Measurements from ENCODE around the gene LRRTM2. TPM values are rescaled to one million over a fixed set of nuclear protein-coding genes. Genes with fewer than 3 reads are reported as not detected.

Gene LRRTM2
- total and polyA plus RNA-seq, 2 donors = 0.23 to 0.57 TPM

DNA sequence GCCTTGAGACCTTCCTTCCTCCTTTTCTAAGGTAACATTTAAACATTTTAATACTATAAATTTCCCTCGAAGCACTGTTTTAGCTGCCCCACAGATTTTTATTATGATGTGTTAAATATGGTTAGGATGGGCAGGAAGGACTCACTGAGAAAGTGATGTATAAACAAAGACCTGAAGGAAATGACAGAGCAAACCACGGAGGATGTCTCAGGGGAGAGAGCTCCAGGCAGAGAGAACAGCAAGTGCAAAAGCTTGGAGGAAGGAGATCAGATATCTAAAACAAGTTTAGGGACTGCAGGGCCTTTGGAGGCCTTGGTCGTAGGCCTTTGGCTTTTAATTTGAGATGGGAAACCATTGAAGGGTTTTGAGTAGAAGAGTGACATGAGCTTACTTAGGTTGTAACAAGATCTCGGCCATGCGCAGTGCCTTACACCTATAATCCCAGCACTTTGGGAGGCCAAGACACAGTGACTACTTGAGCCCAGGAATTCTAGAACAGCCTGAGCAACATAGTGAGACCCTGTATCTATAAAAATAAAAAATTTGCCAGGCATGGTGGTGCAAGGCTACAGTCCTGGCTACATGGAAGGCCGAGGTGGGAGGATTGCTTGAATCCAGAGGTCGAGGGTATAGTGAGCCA lies 35.5 kb upstream of the LRRTM2 start:
- H3K27me3 ChIP-seq (ENCODE audit: control insufficient read depth in 2 of 2, insufficient read depth in 1 of 2, low read length in 1 of 2) = no peaks in the 10 kb centered on the region

DNA sequence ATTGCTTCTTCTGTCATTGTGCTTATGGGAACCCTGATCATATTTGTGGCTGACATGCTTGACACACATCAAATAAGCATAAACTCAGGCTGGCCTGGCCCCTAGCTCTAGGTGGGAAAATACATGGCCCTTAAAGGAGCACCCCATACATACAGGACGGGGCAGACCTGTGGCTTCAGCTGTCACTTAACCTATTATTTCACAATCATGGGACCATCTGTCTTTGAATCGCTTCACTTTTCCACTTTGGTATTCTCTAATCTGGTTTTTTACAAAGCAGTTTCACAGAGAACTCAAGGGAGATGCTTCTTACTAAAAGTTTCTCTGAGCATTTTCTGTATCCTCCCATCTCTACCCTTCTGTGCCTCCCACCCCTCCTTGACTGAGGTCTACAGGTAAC lies 34.6 kb upstream of the LRRTM2 start:
- no peaks in the 10 kb centered on the region for H3K36me3 ChIP-seq (ENCODE audit: control insufficient read depth in 2 of 2, insufficient read depth in 2 of 2, low read length in 1 of 2)
- WGBS = 95% methylated on average over 2 of the region's 2 CpGs
- H3K27ac ChIP-seq (ENCODE audit: low read depth in 1 of 2, low read length in 1 of 2) = no peak overlapping the region
- no peaks in the 10 kb centered on the region for H3K27me3 ChIP-seq (ENCODE audit: control insufficient read depth in 2 of 2, insufficient read depth in 1 of 2, low read length in 1 of 2)
- no peaks in the 10 kb centered on the region for H3K4me1 ChIP-seq (ENCODE audit: control insufficient read depth in 2 of 2, insufficient read depth in 2 of 2, low read length in 2 of 2)
- no peaks in the 10 kb centered on the region for H3K9me3 ChIP-seq (ENCODE audit: control insufficient read depth in 2 of 2, insufficient read depth in 1 of 2, low read length in 1 of 2)
- no peak for DNase-seq (ENCODE audit: low read depth in 6 of 9, low spot score in 9 of 9)
- H3K4me3 ChIP-seq (ENCODE audit: low read length in 2 of 2) = no peak overlapping the region

More for the DNA sequence above, 35.5 kb upstream of the LRRTM2 start:
- DNase-seq (ENCODE audit: low read depth in 6 of 9, low spot score in 9 of 9) = no peak
- no peak overlapping the region for H3K27ac ChIP-seq (ENCODE audit: low read depth in 1 of 2, low read length in 1 of 2)
- no peaks in the 10 kb centered on the region for H3K9me3 ChIP-seq (ENCODE audit: control insufficient read depth in 2 of 2, insufficient read depth in 1 of 2, low read length in 1 of 2)
- no peaks in the 10 kb centered on the region for H3K4me1 ChIP-seq (ENCODE audit: control insufficient read depth in 2 of 2, insufficient read depth in 2 of 2, low read length in 2 of 2)
- H3K4me3 ChIP-seq (ENCODE audit: low read length in 2 of 2) = no peak overlapping the region
- no peaks in the 10 kb centered on the region for H3K36me3 ChIP-seq (ENCODE audit: control insufficient read depth in 2 of 2, insufficient read depth in 2 of 2, low read length in 1 of 2)
- WGBS = 89% methylated on average over 7 of the region's 7 CpGs

- H3K27me3 ChIP-seq (ENCODE audit: control insufficient read depth in 2 of 2, insufficient read depth in 1 of 2, low read length in 1 of 2) = no peaks in the 10 kb centered on the region
- H3K4me1 ChIP-seq (ENCODE audit: control insufficient read depth in 2 of 2, insufficient read depth in 2 of 2, low read length in 2 of 2) = peaks cover 0 to 2% of the 10 kb centered on the region in 2 donors
- no peak for DNase-seq (ENCODE audit: low read depth in 6 of 9, low spot score in 9 of 9)
- 98% methylated on average over 1 of the region's 1 CpG for WGBS
- no peak overlapping the region for H3K4me3 ChIP-seq (ENCODE audit: low read length in 2 of 2)
- H3K9me3 ChIP-seq (ENCODE audit: control insufficient read depth in 2 of 2, insufficient read depth in 1 of 2, low read length in 1 of 2) = no peaks in the 10 kb centered on the region
- H3K27ac ChIP-seq (ENCODE audit: low read depth in 1 of 2, low read length in 1 of 2) = no peak overlapping the region
- no peaks in the 10 kb centered on the region for H3K36me3 ChIP-seq (ENCODE audit: control insufficient read depth in 2 of 2, insufficient read depth in 2 of 2, low read length in 1 of 2)
Observed at GRCh38 chr5:138905541-138905940, 30.4 kb upstream of the LRRTM2 start.

DNA sequence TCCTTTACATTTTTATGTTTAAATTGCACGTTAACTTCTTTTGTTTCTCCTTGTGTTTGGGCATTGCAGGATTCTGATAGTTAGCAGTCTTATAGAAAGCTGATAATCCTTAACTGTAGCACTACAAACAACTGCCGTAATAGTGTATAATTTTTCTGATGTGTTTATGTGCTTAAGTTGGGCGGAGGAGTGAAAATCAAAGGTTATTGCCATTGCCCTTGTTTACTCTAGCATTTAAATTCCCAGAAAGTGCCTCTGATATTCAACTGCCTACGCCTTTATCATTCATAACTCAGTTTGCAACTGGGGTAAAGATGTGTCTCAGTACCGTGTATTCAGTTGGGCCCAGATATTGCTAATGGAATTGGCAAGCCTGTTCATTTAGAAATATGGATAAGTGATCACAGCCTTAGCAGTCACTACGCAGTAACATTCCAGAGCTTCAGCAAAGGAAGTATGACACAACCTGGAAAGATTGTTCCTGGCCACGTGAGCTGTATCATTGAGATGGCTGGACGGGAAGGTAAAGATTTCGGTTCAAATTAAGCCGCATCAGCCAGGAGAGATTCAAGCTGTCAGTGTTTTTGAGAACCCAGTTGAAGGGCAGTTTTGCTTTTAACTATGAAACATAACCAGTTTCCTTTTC lies 28.1 kb upstream of the LRRTM2 start:
- 98% methylated on average over 10 of the region's 10 CpGs for WGBS
- Histone ChIP-seq H3K36me3 (ENCODE audit: control insufficient read depth in 2 of 2, insufficient read depth in 2 of 2, low read length in 1 of 2) (no peaks in the 10 kb centered on the region), H3K27me3 (ENCODE audit: control insufficient read depth in 2 of 2, insufficient read depth in 1 of 2, low read length in 1 of 2) (no peaks in the 10 kb centered on the region), H3K27ac (ENCODE audit: low read depth in 1 of 2, low read length in 1 of 2) (no peak overlapping the region), H3K4me3 (ENCODE audit: low read length in 2 of 2) (no peak overlapping the region), H3K9me3 (ENCODE audit: control insufficient read depth in 2 of 2, insufficient read depth in 1 of 2, low read length in 1 of 2) (no peaks in the 10 kb centered on the region), H3K4me1 (ENCODE audit: control insufficient read depth in 2 of 2, insufficient read depth in 2 of 2, low read length in 2 of 2) (peaks cover 0 to 2% of the 10 kb centered on the region in 2 donors)
- no peak for DNase-seq (ENCODE audit: low read depth in 6 of 9, low spot score in 9 of 9)

DNA sequence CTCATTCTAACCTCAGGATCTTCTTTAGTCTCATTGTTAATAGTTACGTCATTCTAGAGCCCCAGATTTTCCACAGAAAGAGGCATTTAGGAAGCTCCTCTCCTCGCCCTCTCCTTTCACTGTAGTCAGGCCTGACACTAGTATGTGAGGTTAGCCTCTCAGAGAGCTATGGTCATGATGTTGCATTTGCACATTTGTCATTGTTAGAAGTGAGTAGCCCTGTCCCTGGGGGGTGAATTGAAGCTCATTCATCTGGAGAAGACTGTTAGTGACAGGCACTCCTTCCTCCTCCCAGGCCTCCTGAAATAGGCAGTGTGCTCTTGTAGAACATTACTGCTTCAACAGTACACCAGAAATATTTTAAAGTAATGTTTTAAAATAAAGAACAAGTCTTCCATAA lies 26.6 kb upstream of the LRRTM2 start:
- H3K36me3 ChIP-seq (ENCODE audit: control insufficient read depth in 2 of 2, insufficient read depth in 2 of 2, low read length in 1 of 2) = no peaks in the 10 kb centered on the region
- no peak overlapping the region for H3K4me3 ChIP-seq (ENCODE audit: low read length in 2 of 2)
- 94% methylated on average over 2 of the region's 2 CpGs for WGBS

DNA sequence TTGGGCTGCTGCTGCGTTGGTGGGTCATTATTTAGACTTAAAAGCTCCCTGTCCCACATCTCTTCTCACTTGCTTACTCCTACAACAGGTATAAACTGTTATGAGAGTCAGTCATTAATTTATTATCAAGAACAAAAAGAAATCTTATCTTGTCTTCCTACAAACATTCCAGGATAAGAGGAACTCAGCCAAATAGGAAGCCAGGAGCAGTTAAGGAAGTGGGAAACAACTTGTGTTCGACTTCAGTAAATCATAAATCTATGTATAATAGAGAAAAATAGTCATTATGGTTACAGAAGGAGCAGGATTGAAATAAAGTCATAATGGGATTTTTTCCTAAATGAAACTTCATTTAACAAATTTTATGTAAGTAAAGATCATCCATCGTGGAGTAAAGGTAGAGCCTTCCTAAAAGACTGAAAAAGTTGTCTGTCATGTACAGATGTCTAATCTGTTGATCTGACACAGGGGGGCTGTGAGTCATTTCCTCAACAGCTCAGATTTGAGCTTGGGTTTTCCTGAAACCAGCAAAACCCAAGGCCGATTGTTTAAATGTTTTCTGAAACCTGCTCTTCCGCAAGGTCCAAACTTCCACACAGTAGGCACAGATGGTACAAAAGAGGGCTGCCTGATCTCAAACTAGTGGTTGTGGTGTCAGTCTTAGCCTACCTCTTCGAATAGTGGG lies 25.3 kb upstream of the LRRTM2 start:
- no peaks in the 10 kb centered on the region for H3K36me3 ChIP-seq (ENCODE audit: control insufficient read depth in 2 of 2, insufficient read depth in 2 of 2, low read length in 1 of 2)
- no peak overlapping the region for H3K4me3 ChIP-seq (ENCODE audit: low read length in 2 of 2)
- no peak overlapping the region for H3K27ac ChIP-seq (ENCODE audit: low read depth in 1 of 2, low read length in 1 of 2)
- no peaks in the 10 kb centered on the region for H3K27me3 ChIP-seq (ENCODE audit: control insufficient read depth in 2 of 2, insufficient read depth in 1 of 2, low read length in 1 of 2)
- H3K9me3 ChIP-seq (ENCODE audit: control insufficient read depth in 2 of 2, insufficient read depth in 1 of 2, low read length in 1 of 2) = no peaks in the 10 kb centered on the region
- WGBS = 28% methylated on average over 6 of the region's 6 CpGs
- H3K4me1 ChIP-seq (ENCODE audit: control insufficient read depth in 2 of 2, insufficient read depth in 2 of 2, low read length in 2 of 2) = peaks cover 0 to 2% of the 10 kb centered on the region in 2 donors
- peak in 2 of 9 donors; percentile 5 to 23 for DNase-seq (ENCODE audit: low read depth in 6 of 9, low spot score in 9 of 9)

More for the DNA sequence above, 26.6 kb upstream of the LRRTM2 start:
- H3K27ac ChIP-seq (ENCODE audit: low read depth in 1 of 2, low read length in 1 of 2) = no peak overlapping the region
- no peak for DNase-seq (ENCODE audit: low read depth in 6 of 9, low spot score in 9 of 9)
- no peaks in the 10 kb centered on the region for H3K27me3 ChIP-seq (ENCODE audit: control insufficient read depth in 2 of 2, insufficient read depth in 1 of 2, low read length in 1 of 2)
- H3K9me3 ChIP-seq (ENCODE audit: control insufficient read depth in 2 of 2, insufficient read depth in 1 of 2, low read length in 1 of 2) = no peaks in the 10 kb centered on the region
- peaks cover 0 to 2% of the 10 kb centered on the region in 2 donors for H3K4me1 ChIP-seq (ENCODE audit: control insufficient read depth in 2 of 2, insufficient read depth in 2 of 2, low read length in 2 of 2)

DNA sequence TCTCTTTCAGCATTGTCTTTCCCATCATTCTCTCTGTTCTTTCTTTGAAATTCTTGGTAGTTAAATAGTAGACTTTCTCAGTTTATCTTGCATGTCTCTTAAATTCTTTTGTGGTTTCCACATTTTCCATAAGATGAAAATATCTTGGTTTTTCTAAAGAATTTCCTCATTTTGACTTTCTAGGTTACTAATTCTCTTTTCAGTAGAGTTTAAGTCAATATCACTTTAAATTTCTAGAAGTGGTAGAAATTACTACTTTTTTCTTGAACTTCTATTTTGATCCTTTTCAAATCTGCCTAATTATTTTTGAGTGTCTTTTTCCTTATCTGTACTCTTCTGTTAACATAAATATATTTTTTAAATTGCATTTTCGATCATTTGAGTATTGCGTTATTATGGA lies 23.6 kb upstream of the LRRTM2 start:
- Histone ChIP-seq H3K4me3 (ENCODE audit: low read length in 2 of 2) (no peak overlapping the region), H3K36me3 (ENCODE audit: control insufficient read depth in 2 of 2, insufficient read depth in 2 of 2, low read length in 1 of 2) (no peaks in the 10 kb centered on the region), H3K9me3 (ENCODE audit: control insufficient read depth in 2 of 2, insufficient read depth in 1 of 2, low read length in 1 of 2) (no peaks in the 10 kb centered on the region), H3K27ac (ENCODE audit: low read depth in 1 of 2, low read length in 1 of 2) (no peak overlapping the region), H3K27me3 (ENCODE audit: control insufficient read depth in 2 of 2, insufficient read depth in 1 of 2, low read length in 1 of 2) (no peaks in the 10 kb centered on the region), H3K4me1 (ENCODE audit: control insufficient read depth in 2 of 2, insufficient read depth in 2 of 2, low read length in 2 of 2) (peaks cover 0 to 2% of the 10 kb centered on the region in 2 donors)
- no peak for DNase-seq (ENCODE audit: low read depth in 6 of 9, low spot score in 9 of 9)
- WGBS = 100% methylated on average over 2 of the region's 2 CpGs

DNA sequence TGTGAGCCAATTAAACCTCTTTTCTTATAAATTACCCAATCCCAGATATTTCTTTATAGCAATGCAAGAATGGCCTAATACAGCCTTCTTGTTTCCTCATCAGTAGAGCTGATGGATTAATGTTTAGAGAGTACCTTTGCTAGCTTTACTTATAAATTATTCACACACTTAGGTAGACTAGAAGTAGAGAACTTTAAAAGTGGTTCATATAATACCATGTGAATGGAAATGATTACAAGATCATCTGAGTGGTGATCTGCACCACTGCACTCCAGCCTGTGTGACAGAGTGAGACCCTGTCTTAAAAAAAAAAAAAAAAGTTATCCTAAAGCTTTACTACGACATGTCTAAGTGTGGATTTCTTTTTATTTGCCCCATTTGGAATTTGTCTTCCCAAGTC lies 23.2 kb upstream of the LRRTM2 start:
- Histone ChIP-seq H3K36me3 (ENCODE audit: control insufficient read depth in 2 of 2, insufficient read depth in 2 of 2, low read length in 1 of 2) (no peaks in the 10 kb centered on the region), H3K9me3 (ENCODE audit: control insufficient read depth in 2 of 2, insufficient read depth in 1 of 2, low read length in 1 of 2) (no peaks in the 10 kb centered on the region), H3K27ac (ENCODE audit: low read depth in 1 of 2, low read length in 1 of 2) (no peak overlapping the region), H3K4me1 (ENCODE audit: control insufficient read depth in 2 of 2, insufficient read depth in 2 of 2, low read length in 2 of 2) (peaks cover 0 to 2% of the 10 kb centered on the region in 2 donors), H3K27me3 (ENCODE audit: control insufficient read depth in 2 of 2, insufficient read depth in 1 of 2, low read length in 1 of 2) (no peaks in the 10 kb centered on the region), H3K4me3 (ENCODE audit: low read length in 2 of 2) (no peak overlapping the region)
- DNase-seq (ENCODE audit: low read depth in 6 of 9, low spot score in 9 of 9) = no peak
- 98% methylated on average over 1 of the region's 1 CpG for whole genome bisulfite sequencing

- WGBS = 93% methylated on average over 1 of the region's 1 CpG
Observed at GRCh38 chr5:138895918-138896317, 20.8 kb upstream of the LRRTM2 start.

More at GRCh38 chr5:138895918-138896317, 20.8 kb upstream of the LRRTM2 start:
- H3K9me3 ChIP-seq (ENCODE audit: control insufficient read depth in 2 of 2, insufficient read depth in 1 of 2, low read length in 1 of 2) = no peaks in the 10 kb centered on the region
- no peaks in the 10 kb centered on the region for H3K27me3 ChIP-seq (ENCODE audit: control insufficient read depth in 2 of 2, insufficient read depth in 1 of 2, low read length in 1 of 2)
- no peak overlapping the region for H3K27ac ChIP-seq (ENCODE audit: low read depth in 1 of 2, low read length in 1 of 2)
- no peaks in the 10 kb centered on the region for H3K36me3 ChIP-seq (ENCODE audit: control insufficient read depth in 2 of 2, insufficient read depth in 2 of 2, low read length in 1 of 2)
- no peak for DNase-seq (ENCODE audit: low read depth in 6 of 9, low spot score in 9 of 9)
- H3K4me1 ChIP-seq (ENCODE audit: control insufficient read depth in 2 of 2, insufficient read depth in 2 of 2, low read length in 2 of 2) = peaks cover 0 to 2% of the 10 kb centered on the region in 2 donors
- no peak overlapping the region for H3K4me3 ChIP-seq (ENCODE audit: low read length in 2 of 2)
